Neural cell (in vitro differentiated cells): ENCODE data around the gene TBCEL.

Source experiments
- EP300 ChIP-seq: fragments of 450-650 bp; conservative IDR thresholded peaks from 2 replicates; pipeline ENCODE4 v1.6.1; 2014; ENCODE audit warnings: antibody characterized with exemption, mild to moderate bottlenecking, moderate library complexity; ENCODE audit not compliant: poor library complexity, severe bottlenecking
- EZH2 ChIP-seq: fragments of 200-600, 300-800 bp; shearing (Covaris generic), sonication (generic); IDR thresholded peaks from 2 replicates; pipeline ENCODE4 v1.6.1; 2014; ENCODE audit warnings: antibody characterized with exemption, low read length, borderline replicate concordance, mild to moderate bottlenecking; ENCODE audit not compliant: insufficient read depth, poor library complexity, severe bottlenecking
- POLR2AphosphoS5 ChIP-seq: IDR thresholded peaks from 2 replicates; pipeline ENCODE4 v1.6.1; 2012
- TF ChIP-seq, protein P1 (sequence below): fragments of 450-650 bp; IDR thresholded peaks from 2 replicates; pipeline ENCODE4 v1.5.1; 2014; ENCODE audit warnings: antibody characterized with exemption, mild to moderate bottlenecking, moderate library complexity; ENCODE audit not compliant: poor library complexity, severe bottlenecking

DNA sequence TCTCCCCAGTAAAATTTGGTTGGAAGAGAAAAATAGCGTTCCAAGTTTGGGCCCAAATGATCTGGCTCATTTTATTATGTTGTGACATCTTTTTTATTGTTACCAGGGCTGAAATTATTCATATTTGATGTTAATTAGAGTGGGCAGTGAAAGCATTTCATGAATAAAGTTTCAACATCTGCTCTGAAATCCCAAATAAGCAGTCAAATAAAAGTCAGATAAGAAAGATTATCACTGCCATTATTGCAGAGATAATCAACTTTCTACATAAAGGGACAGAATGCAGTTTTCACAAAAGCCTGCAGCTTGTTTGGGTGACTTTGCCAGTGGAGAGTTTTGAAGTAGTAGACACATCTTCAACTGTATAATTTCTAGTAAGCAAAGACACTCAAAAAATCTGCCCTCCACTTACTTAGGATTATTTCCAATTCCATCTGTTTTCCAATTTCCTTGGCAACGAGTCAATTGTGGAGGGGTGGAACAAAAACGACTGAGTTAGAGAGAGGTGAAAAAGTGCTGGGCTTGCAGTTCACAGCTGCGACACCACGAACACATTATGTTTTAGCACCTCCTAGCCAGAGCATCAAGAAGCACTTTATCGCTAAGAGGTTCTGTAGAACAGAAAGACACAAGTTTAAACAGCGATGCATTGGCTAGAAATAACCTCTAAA lies 86.1 kb downstream of the TBCEL start:
- TF ChIP-seq, protein P1, sequence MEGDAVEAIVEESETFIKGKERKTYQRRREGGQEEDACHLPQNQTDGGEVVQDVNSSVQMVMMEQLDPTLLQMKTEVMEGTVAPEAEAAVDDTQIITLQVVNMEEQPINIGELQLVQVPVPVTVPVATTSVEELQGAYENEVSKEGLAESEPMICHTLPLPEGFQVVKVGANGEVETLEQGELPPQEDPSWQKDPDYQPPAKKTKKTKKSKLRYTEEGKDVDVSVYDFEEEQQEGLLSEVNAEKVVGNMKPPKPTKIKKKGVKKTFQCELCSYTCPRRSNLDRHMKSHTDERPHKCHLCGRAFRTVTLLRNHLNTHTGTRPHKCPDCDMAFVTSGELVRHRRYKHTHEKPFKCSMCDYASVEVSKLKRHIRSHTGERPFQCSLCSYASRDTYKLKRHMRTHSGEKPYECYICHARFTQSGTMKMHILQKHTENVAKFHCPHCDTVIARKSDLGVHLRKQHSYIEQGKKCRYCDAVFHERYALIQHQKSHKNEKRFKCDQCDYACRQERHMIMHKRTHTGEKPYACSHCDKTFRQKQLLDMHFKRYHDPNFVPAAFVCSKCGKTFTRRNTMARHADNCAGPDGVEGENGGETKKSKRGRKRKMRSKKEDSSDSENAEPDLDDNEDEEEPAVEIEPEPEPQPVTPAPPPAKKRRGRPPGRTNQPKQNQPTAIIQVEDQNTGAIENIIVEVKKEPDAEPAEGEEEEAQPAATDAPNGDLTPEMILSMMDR = no peak
- TF ChIP-seq POLR2AphosphoS5 (no peak), EZH2 (no peak), EP300 (no peak)
